DOHH2 (cell line): ENCODE results near the gene C1QL2.

Experiments
- EZH2phosphoT487 ChIP-seq: fragments of 200-600 bp; sonication (generic); IDR thresholded peaks from 2 replicates; pipeline ENCODE4 v1.6.1; 2017; ENCODE audit warnings: borderline replicate concordance, mild to moderate bottlenecking, antibody characterized with exemption, low read length, moderate library complexity, mixed read lengths
- TF ChIP-seq, protein P1 (sequence below): fragments of 200-600 bp; sonication (generic); IDR thresholded peaks from one replicate; pipeline ENCODE4 v1.5.1; 2014; ENCODE audit warnings: antibody characterized with exemption, mild to moderate bottlenecking, low read depth, low read length; ENCODE audit not compliant: poor library complexity, severe bottlenecking

- TF ChIP-seq, protein P1, sequence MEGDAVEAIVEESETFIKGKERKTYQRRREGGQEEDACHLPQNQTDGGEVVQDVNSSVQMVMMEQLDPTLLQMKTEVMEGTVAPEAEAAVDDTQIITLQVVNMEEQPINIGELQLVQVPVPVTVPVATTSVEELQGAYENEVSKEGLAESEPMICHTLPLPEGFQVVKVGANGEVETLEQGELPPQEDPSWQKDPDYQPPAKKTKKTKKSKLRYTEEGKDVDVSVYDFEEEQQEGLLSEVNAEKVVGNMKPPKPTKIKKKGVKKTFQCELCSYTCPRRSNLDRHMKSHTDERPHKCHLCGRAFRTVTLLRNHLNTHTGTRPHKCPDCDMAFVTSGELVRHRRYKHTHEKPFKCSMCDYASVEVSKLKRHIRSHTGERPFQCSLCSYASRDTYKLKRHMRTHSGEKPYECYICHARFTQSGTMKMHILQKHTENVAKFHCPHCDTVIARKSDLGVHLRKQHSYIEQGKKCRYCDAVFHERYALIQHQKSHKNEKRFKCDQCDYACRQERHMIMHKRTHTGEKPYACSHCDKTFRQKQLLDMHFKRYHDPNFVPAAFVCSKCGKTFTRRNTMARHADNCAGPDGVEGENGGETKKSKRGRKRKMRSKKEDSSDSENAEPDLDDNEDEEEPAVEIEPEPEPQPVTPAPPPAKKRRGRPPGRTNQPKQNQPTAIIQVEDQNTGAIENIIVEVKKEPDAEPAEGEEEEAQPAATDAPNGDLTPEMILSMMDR = no peak
- TF ChIP-seq EZH2phosphoT487 = no peak
Observed at GRCh38 chr2:119190321-119191111, 32.0 kb upstream of the C1QL2 start.
